ENCODE measurements around the gene DGCR2.

GRCh38 chr22:19048531-19048930 is 73.7 kb downstream of the DGCR2 start:
- TF ChIP-seq POLR2A (IDR thresholded peaks at IDR 0.05) (no peak), CTCF (IDR thresholded peaks at IDR 0.05) (no peak)
